NCI-H1694 (cell line): ENCODE data around the gene DCAF15.
"Not testable (repeated sequence)": the region's sequence is repeated elsewhere in the genome, so short reads cannot be mapped to it uniquely, and the experiment has no call there.

ENCODE experiments used
- DNase-seq: peaks from one replicate; lab custom pipeline; 2025; lab: John Stamatoyannopoulos, UW

DCAF15 gene

GRCh38 chr19:13952154-13952930, at the start of gene DCAF15:
TSS of gene DCAF15 (plus strand) at chr19:13952509. CDS start at chr19:13952513, 4 bp downstream.
- peak; percentile 99 for DNase-seq

GRCh38 chr19:13902993-13903555, 49.2 kb upstream of the DCAF15 start:
- no peak for DNase-seq

GRCh38 chr19:13905634-13906520, 46.4 kb upstream of the DCAF15 start, which contains the start of the genes BRME1 and CC2D1A:
TSS of gene BRME1 (minus strand) at chr19:13906117. CDS start at chr19:13904892, 1,225 bp downstream.
TSS of gene CC2D1A (plus strand) at chr19:13906201. CDS start at chr19:13906442, 241 bp downstream.
- DNase-seq = peak; percentile 41

GRCh38 chr19:13906521-13906904, 45.8 kb upstream of the DCAF15 start:
- no peak for DNase-seq

DNA sequence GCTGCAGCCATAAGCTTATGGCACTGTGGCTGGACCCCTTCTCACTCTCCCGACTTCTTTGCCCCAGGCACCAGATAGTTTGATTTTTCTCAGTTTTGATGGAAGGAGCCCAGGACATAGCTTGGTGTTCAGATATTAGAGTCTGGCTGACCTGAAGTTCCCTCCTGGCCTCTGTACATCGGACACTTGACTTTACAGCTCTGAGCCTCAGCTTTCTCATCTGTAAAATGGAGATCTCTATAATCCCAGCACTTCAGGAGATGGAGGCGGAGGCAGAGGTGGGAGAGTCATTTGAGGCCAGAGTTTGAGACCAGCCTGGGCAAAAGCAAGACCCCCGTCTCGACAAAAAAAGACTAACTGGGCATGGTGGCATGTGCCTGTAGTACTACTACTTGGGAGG, 45.4 kb upstream of the DCAF15 start:
- no peak for DNase-seq

DNA sequence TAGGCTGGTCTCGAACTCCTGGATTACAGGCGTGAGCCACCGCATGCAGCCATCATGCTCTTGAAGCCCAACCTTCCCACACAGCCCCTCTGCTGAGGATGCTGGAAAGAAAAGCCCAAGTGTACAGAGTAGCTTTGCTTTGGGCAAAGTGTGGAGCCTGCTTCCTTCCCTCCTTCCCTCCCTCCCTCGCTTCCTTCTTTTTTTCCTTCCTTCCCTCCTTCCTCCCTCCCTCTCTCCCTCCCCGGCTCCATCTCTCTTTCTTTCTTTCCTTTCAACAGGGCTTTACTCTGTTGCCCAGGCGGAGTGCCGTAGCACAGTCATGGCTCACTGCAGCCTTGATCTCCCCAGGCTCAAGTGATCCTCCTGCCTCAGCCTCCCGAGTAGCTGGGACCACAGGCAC, 43.6 kb upstream of the DCAF15 start:
- DNase-seq = no peak

DNA sequence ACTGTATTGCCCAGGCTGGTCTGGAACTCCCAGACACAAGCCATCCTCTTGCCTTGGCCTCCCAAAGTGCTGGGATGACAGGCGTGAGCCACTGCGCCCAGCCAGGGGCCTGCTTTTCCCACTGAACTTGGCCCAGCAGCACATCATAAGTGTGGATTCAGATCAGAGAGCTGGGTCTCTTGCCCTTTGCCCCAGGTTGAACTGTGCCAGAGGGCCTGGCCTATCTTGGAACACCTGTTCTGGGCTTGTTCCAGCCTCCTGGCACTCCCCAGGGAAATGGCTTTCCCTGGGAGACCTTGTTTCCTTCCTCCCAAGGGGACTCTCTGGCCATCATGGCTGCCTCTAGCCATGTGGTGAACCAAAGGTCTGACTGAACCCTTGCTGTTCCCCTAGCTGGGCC, 42.9 kb upstream of the DCAF15 start:
- no peak for DNase-seq

GRCh38 chr19:13913352-13913751, 39.0 kb upstream of the DCAF15 start:
- no peak for DNase-seq

- DNase-seq = no peak
Measured at GRCh38 chr19:13914777-13915176, 37.5 kb upstream of the DCAF15 start.

- DNase-seq = no peak
Measured at GRCh38 chr19:13917888-13918406, 34.4 kb upstream of the DCAF15 start.

DNA sequence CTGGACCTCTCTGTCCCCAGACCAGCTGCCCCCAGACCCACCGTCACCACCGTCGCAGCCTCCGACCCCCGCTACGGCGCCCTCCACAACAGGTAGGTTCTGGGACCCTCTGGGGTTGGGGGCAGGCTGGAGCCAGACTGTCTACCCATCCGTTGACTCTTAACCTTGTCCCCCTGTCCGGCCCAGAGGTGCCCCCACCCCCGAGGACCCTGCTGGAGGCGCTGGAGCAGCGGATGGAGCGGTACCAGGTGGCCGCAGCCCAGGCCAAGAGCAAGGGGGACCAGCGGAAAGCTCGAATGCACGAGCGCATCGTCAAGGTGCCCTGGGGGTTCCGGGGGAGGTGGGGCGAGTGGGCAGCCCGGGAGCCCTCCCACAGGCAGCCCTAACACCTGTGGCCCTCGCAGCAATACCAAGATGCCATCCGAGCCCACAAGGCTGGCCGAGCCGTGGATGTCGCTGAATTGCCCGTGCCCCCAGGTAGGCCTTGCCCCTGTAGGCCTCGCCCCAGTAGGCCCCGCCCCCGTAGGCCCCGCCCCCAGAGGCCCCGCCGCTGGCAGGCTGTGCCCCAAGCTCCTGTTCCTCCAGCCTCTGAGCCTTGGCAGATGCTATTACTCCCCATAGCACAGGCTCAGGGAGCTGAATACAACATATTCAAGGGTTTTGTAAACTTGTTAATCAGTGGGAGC, 33.4 kb upstream of the DCAF15 start:
- DNase-seq = no peak

DNA sequence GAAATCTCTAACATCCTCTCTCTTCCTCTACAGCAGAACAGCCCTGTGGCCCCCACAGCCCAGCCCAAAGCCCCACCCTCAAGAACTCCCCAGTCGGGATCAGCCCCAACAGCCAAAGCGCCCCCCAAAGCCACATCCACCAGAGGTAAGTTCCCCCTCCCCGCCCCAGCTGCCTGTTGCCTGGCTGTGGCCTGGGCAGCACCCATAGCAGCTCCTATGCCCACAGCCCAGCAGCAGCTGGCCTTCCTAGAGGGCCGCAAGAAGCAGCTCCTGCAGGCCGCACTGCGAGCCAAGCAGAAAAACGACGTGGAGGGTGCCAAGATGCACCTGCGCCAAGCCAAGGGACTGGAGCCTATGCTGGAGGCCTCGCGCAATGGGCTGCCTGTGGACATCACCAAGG, 31.8 kb upstream of the DCAF15 start:
- no peak for DNase-seq

DNA sequence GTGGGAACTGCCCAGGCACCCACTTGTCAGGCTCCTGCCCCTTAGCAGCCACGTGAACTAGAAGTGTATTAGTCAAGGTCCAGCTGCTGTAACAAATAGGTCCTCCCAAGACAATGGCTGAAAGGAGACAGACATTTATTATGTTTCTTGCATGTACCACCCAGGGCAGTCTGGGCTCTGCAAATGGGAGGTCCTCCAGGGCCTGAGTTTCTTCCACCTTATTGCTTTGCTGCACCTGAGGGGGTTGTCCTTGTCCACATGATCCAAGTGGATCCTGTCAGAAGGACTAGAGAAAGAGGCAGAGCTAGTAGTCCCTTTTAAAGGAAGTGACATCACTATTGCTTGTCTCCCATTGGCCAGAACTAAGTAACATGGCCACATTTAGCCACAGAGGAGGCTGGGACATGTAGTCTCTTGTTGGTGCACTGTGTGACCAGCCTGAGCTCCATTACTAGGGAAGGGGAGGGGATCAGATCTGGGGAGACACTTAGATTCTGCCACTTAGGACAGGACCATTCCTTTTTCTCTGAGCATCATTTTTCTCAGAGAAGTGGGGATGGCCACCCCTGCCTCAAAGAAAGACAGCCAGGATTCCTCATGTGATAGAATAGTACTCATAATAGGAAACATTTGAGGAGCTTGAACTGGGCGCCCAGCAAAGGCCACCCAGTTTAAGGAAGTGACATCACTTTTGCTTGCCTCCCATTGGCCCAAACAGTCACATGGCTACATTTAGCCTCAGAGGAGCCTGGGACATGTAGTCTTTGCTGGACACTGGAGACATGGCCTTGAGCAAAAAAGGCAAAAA, 31.2 kb upstream of the DCAF15 start:
- DNase-seq = peak; percentile 42

- DNase-seq = not testable (repeated sequence)
Measured at GRCh38 chr19:13922118-13922517, 30.2 kb upstream of the DCAF15 start.

- DNase-seq = no peak
Measured at GRCh38 chr19:13923194-13923987, 28.9 kb upstream of the DCAF15 start.

DNA sequence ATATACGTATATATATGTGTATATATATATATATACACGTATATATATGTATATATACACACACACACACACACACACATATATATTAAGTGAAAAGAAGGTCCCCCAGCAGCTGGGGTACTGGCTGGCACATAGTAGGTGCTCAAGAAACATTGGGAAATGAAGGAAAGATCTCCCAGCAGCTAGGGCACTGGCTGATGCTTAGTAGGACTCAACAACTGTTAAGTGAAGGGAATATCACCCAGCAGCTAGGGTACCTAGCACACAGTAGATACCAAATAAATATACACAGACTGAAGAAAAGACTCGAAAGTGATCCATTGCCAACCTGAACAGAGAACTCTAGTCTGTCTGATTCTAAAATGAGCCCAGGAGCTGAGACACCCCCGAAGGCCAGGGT, 26.3 kb upstream of the DCAF15 start:
- no peak for DNase-seq

GRCh38 chr19:13926715-13927114, 25.6 kb upstream of the DCAF15 start:
- DNase-seq = no peak

GRCh38 chr19:13929340-13929739, 23.0 kb upstream of the DCAF15 start:
- DNase-seq = no peak

GRCh38 chr19:13929956-13930355, 22.4 kb upstream of the DCAF15 start:
- no peak for DNase-seq

DNA sequence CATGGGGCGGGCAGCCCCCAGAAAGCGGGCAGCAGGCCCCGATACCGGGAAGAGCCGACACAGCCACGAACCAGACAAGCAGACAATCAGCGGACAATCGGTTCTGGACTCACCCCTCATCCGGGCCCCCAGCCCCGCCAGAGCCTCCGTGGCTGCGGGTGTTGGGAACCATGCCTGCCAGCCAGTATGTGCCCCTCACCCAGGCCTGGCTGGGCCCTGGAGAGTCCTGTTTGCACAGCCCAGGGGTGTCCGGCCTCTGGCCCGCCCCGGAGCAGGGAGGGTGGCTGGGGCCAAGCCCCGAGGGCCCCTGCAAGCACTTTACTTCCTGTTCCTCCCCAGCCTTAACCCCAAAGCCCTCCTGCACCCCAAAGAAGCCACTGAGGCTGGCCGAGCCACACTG, 21.9 kb upstream of the DCAF15 start:
- no peak for DNase-seq
